ENCODE results near the gene KCND3.

- no peak for TF ChIP-seq CTCF (IDR thresholded peaks at IDR 0.05; ENCODE audit: low read length)
- TF ChIP-seq EZH2 (IDR thresholded peaks at IDR 0.05; ENCODE audit: borderline replicate concordance, low read length), result no peak
These were observed 250.9 kb downstream of the KCND3 start for GRCh38 chr1:111738436-111739193.
